Stomach smooth muscle (tissue), 2 donors: ENCODE measurements around the gene DLG4.
"Not testable (repeated sequence)": the region's sequence is repeated elsewhere in the genome, so short reads cannot be mapped to it uniquely, and the experiment has no call there.

Experiments
- H3K27ac ChIP-seq: one replicate; pipeline ENCODE4 v1.7.0; 2013; ENCODE audit warnings: mild to moderate bottlenecking, low read length, inconsistent platforms
- H3K27me3 ChIP-seq, 2 donors: one replicate each; pipeline ENCODE4 v1.7.0; 2013; ENCODE audit warnings: low read length in 2 of 2; ENCODE audit not compliant: insufficient read depth in 2 of 2, control insufficient read depth in 1 of 2
- H3K36me3 ChIP-seq, 2 donors: one replicate each; pipeline ENCODE4 v1.7.0; 2013; ENCODE audit warnings: low read length in 2 of 2; ENCODE audit not compliant: control insufficient read depth in 2 of 2, insufficient read depth in 2 of 2
- H3K4me1 ChIP-seq: one replicate; pipeline ENCODE4 v1.7.0; 2013; ENCODE audit warnings: low read length; ENCODE audit not compliant: control insufficient read depth, insufficient read depth
- H3K4me3 ChIP-seq, 2 donors: one replicate each; pipeline ENCODE4 v1.7.0; 2013; ENCODE audit warnings: low read length in 2 of 2
- H3K9ac ChIP-seq, 2 donors: one replicate each; pipeline ENCODE4 v1.7.0; 2013; ENCODE audit warnings: low read length in 2 of 2, mild to moderate bottlenecking in 1 of 2
- H3K9me3 ChIP-seq, 2 donors: one replicate each; pipeline ENCODE4 v1.7.0; 2013; ENCODE audit warnings: low read length in 2 of 2; ENCODE audit not compliant: control insufficient read depth in 2 of 2
- donor health status: healthy.
- donor health status: Pancreatic carcinoma.

The DLG4 gene

GRCh38 chr17:7248796-7249195, 29.2 kb upstream of the DLG4 start:
- Histone ChIP-seq H3K27ac (no peak overlapping the region), H3K36me3 (peaks cover 19 to 23% of the 10 kb centered on the region in 2 donors), H3K4me1 (peaks cover 32% of the 10 kb centered on the region), H3K9me3 (no peaks in the 10 kb centered on the region), H3K4me3 (no peak overlapping the region), H3K9ac (no peak overlapping the region), H3K27me3 (no peaks in the 10 kb centered on the region)

- Histone ChIP-seq H3K4me3 (no peak overlapping the region), H3K27ac (no peak overlapping the region), H3K4me1 (peaks cover 32% of the 10 kb centered on the region), H3K9me3 (no peaks in the 10 kb centered on the region), H3K27me3 (no peaks in the 10 kb centered on the region), H3K9ac (no peak overlapping the region), H3K36me3 (peaks cover 19 to 23% of the 10 kb centered on the region in 2 donors)
Measured at GRCh38 chr17:7246779-7247178, 27.1 kb upstream of the DLG4 start.

- H3K9ac ChIP-seq, H3K27me3 ChIP-seq, H3K4me3 ChIP-seq, H3K9me3 ChIP-seq: not testable (repeated sequence)
- H3K4me1 ChIP-seq, result peaks cover 35% of the 10 kb centered on the region
- peaks cover 27 to 31% of the 10 kb centered on the region in 2 donors for H3K36me3 ChIP-seq
- H3K27ac ChIP-seq, result peak overlapping the region; percentile 95
Measured at GRCh38 chr17:7243838-7244237, 24.2 kb upstream of the DLG4 start.

GRCh38 chr17:7243453-7243729, 23.8 kb upstream of the DLG4 start:
- H3K9me3 ChIP-seq, result no peaks in the 10 kb centered on the region
- H3K9ac ChIP-seq, result peak overlapping the region; percentile 91 to 99
- H3K4me1 ChIP-seq, result peaks cover 32% of the 10 kb centered on the region
- no peaks in the 10 kb centered on the region for H3K27me3 ChIP-seq
- H3K4me3 ChIP-seq, result peak overlapping the region; percentile 92 to 96
- peak overlapping the region; percentile 95 for H3K27ac ChIP-seq
- peaks cover 27 to 31% of the 10 kb centered on the region in 2 donors for H3K36me3 ChIP-seq

GRCh38 chr17:7242717-7243452, 23.2 kb upstream of the DLG4 start:
- Histone ChIP-seq H3K9ac (peak overlapping the region; percentile 91 to 99), H3K27ac (peak overlapping the region; percentile 95), H3K36me3 (peaks cover 27 to 31% of the 10 kb centered on the region in 2 donors), H3K4me3 (peak overlapping the region; percentile 92 to 96), H3K4me1 (peaks cover 32% of the 10 kb centered on the region), H3K9me3 (no peaks in the 10 kb centered on the region), H3K27me3 (no peaks in the 10 kb centered on the region)

- peaks cover 27 to 30% of the 10 kb centered on the region in 2 donors for H3K36me3 ChIP-seq
- no peaks in the 10 kb centered on the region for H3K27me3 ChIP-seq
- H3K4me1 ChIP-seq, result peaks cover 37% of the 10 kb centered on the region
- peak within 1 kb of the TSS; percentile 91 to 99 for H3K9ac ChIP-seq
- peak within 1 kb of the TSS; percentile 92 to 96 for H3K4me3 ChIP-seq
- peak within 1 kb of the TSS; percentile 95 for H3K27ac ChIP-seq
- H3K9me3 ChIP-seq, result no peaks in the 10 kb centered on the region
Measured at GRCh38 chr17:7241783-7242716, 22.4 kb upstream of the DLG4 start, which contains the start of gene GABARAP. Gene GABARAP, minus strand, starts transcription at chr17:7242449. Its CDS starts 119 bp downstream, at chr17:7242330.

- H3K4me1 ChIP-seq, result peaks cover 42% of the 10 kb centered on the region
- H3K27me3 ChIP-seq, result no peaks in the 10 kb centered on the region
- peak overlapping the region; percentile 91 to 99 for H3K9ac ChIP-seq
- no peaks in the 10 kb centered on the region for H3K9me3 ChIP-seq
- peak overlapping the region; percentile 95 for H3K27ac ChIP-seq
- peak overlapping the region; percentile 92 to 96 for H3K4me3 ChIP-seq
- peaks cover 21% of the 10 kb centered on the region in 2 donors for H3K36me3 ChIP-seq
Measured at GRCh38 chr17:7241090-7241733, 21.6 kb upstream of the DLG4 start.

- Histone ChIP-seq H3K4me3 (peak overlapping the region; percentile 92 to 96), H3K9ac (peak overlapping the region in 1 of 2 donors; percentile 6), H3K27ac (peak overlapping the region; percentile 25), H3K36me3 (peaks cover 22 to 24% of the 10 kb centered on the region in 2 donors), H3K4me1 (peaks cover 44% of the 10 kb centered on the region), H3K27me3 (no peaks in the 10 kb centered on the region), H3K9me3 (no peaks in the 10 kb centered on the region)
Measured at GRCh38 chr17:7240375-7240774, 20.7 kb upstream of the DLG4 start.

- Histone ChIP-seq H3K4me3 (peak within 1 kb of the TSS; percentile 92 to 96), H3K4me1 (peaks cover 54% of the 10 kb centered on the region), H3K36me3 (peaks cover 21 to 24% of the 10 kb centered on the region in 2 donors), H3K27me3 (no peaks in the 10 kb centered on the region), H3K9me3 (no peaks in the 10 kb centered on the region), H3K9ac (peak within 1 kb of the TSS; percentile 87 to 92), H3K27ac (peak within 1 kb of the TSS; percentile 88)
Measured at GRCh38 chr17:7239091-7240027, 19.7 kb upstream of the DLG4 start, which contains the start of gene PHF23. Gene PHF23, minus strand, starts transcription at chr17:7239457. Its CDS starts 178 bp downstream, at chr17:7239279.
